CD4-positive, alpha-beta memory T cell (primary cell): ENCODE results near the gene CRTAP. TPM values are rescaled to one million over a fixed set of nuclear protein-coding genes. Genes with fewer than 3 reads are reported as not detected.
"Not testable (repeated sequence)": the region's sequence is repeated elsewhere in the genome, so short reads cannot be mapped to it uniquely, and the experiment has no call there.

ENCODE experiments used
- CTCF ChIA-PET: fragments of 350-600 bp; sonication (Branson Sonifier 250); formaldehyde crosslinking; loops from one replicate; lab custom pipeline; 2021; ENCODE audit warnings: inconsistent platforms; ENCODE audit not compliant: partially characterized antibody; lab: Charles Lee
- POLR2A ChIA-PET: fragments of 350-600 bp; sonication (Branson Sonifier 250); formaldehyde crosslinking; loops from one replicate; lab custom pipeline; 2021; ENCODE audit not compliant: partially characterized antibody; lab: Charles Lee
- DNase-seq, 5 donors: peaks; one replicate each; pipeline versions ENCODE4 v3.0.0 to v3.0.0-alpha.2; 2020 to 2022; ENCODE audit warnings: mixed read lengths in 1 of 5
- H3K27ac ChIP-seq: one replicate; pipeline ENCODE4 v1.7.0; 2013; ENCODE audit warnings: low read depth, low read length
- H3K27me3 ChIP-seq: 2 replicates; pipeline ENCODE4 v1.7.0; 2013; ENCODE audit warnings: mild to moderate bottlenecking, low read length, moderate library complexity; ENCODE audit not compliant: insufficient read depth
- H3K36me3 ChIP-seq: 2 replicates; pipeline ENCODE4 v1.7.0; 2013; ENCODE audit warnings: mild to moderate bottlenecking, low read length, moderate library complexity; ENCODE audit not compliant: insufficient read depth
- H3K4me1 ChIP-seq: 2 replicates; pipeline ENCODE4 v1.7.0; 2013; ENCODE audit warnings: mild to moderate bottlenecking, low read length, moderate library complexity; ENCODE audit not compliant: insufficient read depth
- H3K4me3 ChIP-seq, 2 donors: one replicate each; pipeline ENCODE4 v1.7.0; 2013; ENCODE audit warnings: low read length in 2 of 2, mild to moderate bottlenecking in 1 of 2
- H3K9me3 ChIP-seq, 2 donors: one replicate each; pipeline ENCODE4 v1.7.0; 2013; ENCODE audit warnings: low read length in 2 of 2, control low read depth in 1 of 2; ENCODE audit not compliant: control insufficient read depth in 1 of 2
- H3K27ac Mint-ChIP-seq, 7 donors: one replicate each; pipeline ENCODE4 v1.8.0; 2020 to 2021; ENCODE audit warnings: mixed read lengths in 7 of 7, mild to moderate bottlenecking in 6 of 7, inconsistent platforms in 3 of 7, moderate library complexity in 3 of 7
- H3K27me3 Mint-ChIP-seq, 2 donors: one replicate each; pipeline ENCODE4 v1.8.0; 2020 to 2021; ENCODE audit warnings: mixed read lengths in 2 of 2
- H3K36me3 Mint-ChIP-seq, 2 donors: one replicate each; pipeline ENCODE4 v1.8.0; 2020 to 2021; ENCODE audit warnings: mixed read lengths in 2 of 2, inconsistent platforms in 1 of 2, mild to moderate bottlenecking in 1 of 2
- H3K4me1 Mint-ChIP-seq, 4 donors: one replicate each; pipeline ENCODE4 v1.8.0; 2020 to 2021; ENCODE audit warnings: mixed read lengths in 4 of 4, mild to moderate bottlenecking in 1 of 4
- H3K4me3 Mint-ChIP-seq, 8 donors: one replicate each; pipeline ENCODE4 v1.8.0; 2020 to 2021; ENCODE audit warnings: mixed read lengths in 8 of 8, mild to moderate bottlenecking in 7 of 8, moderate library complexity in 6 of 8, inconsistent platforms in 3 of 8
- H3K9me3 Mint-ChIP-seq, 8 donors: one replicate each; pipeline ENCODE4 v1.8.0; 2020 to 2021; ENCODE audit warnings: mixed read lengths in 8 of 8, mild to moderate bottlenecking in 5 of 8, inconsistent platforms in 3 of 8, moderate library complexity in 1 of 8
- intact Hi-C: fragments of 100-400 bp; cut with micrococcal nuclease; formaldehyde crosslinking; loops from one replicate; pipeline ENCODE4 v1.15.1; 2023
- polyA plus RNA-seq, 2 donors: library from polyadenylated mRNA; unstranded; fragments of 300-500 nt; fragmentation: Illumina TruSeq; gene quantifications; one replicate each; pipeline ENCODE4 v1.2.3, GENCODE V29; 2021
- total RNA-seq, 2 experiments: library from RNA; stranded (reverse); gene quantifications; one replicate each; pipeline ENCODE4 v1.2.3, GENCODE V29; 2021

The CRTAP gene
- total RNA-seq: 10 to 100 TPM; 75.4 to 84.4 TPM
- 100 to 1,000 TPM in 1 of 2 donors, 10 to 100 TPM in 1; 100.0 to 109 TPM for polyA plus RNA-seq

GRCh38 chr3:33113772-33114621 lies at the start of gene CRTAP:
TSS of gene CRTAP (plus strand) at chr3:33114014. CDS start at chr3:33114078, 64 bp downstream.
- Mint-ChIP-seq H3K27me3 (no peaks in the 10 kb centered on the region), H3K9me3 (no peaks in the 10 kb centered on the region), H3K4me3 (peak within 1 kb of the TSS; percentile 83 to 92 (median 89)), H3K36me3 (no peaks in the 10 kb centered on the region), H3K4me1 (peaks cover 32 to 65% (median 48%) of the 10 kb centered on the region in 4 donors), H3K27ac (peak within 1 kb of the TSS; percentile 75 to 94 (median 91))
- Histone ChIP-seq H3K4me3 (peak within 1 kb of the TSS; percentile 71 to 83), H3K9me3 (no peaks in the 10 kb centered on the region), H3K27me3 (no peaks in the 10 kb centered on the region), H3K27ac (peak within 1 kb of the TSS; percentile 55), H3K36me3 (no peaks in the 10 kb centered on the region), H3K4me1 (peaks cover 42% of the 10 kb centered on the region)
- DNase-seq: peak; percentile 85 to 88 (median 87)
- intact Hi-C loops: loop anchor here (1.0 to 10.0 kb wide), 6 partner anchors 17 to 683 kb away; partner anchors contain the start of genes CNOT10, GLB1, PDCD6IP and TMPPE
- POLR2A ChIA-PET: interaction anchor here (0.8 to 2.3 kb wide), 15 partner anchors 9 to 723 kb away, joined by 3 to 39 read pairs (median 3); partner anchors contain the start of genes CNOT10, GLB1, TMPPE and UBP1
- CTCF ChIA-PET: interaction anchor here (0.8 to 2.6 kb wide), 6 partner anchors 8 to 325 kb away, joined by 3 to 10 read pairs (median 6); no protein-coding TSS in a partner anchor

GRCh38 chr3:33064929-33065328 lies 48.9 kb upstream of the CRTAP start:
- peaks cover 25 to 39% of the 10 kb centered on the region in 2 donors for H3K36me3 Mint-ChIP-seq
- peaks cover 76% of the 10 kb centered on the region for H3K4me1 ChIP-seq
- H3K27ac ChIP-seq: no peak overlapping the region
- ChIA-PET CTCF (interaction anchor here (1.0 to 17.3 kb wide), 7 partner anchors 9 to 115 kb away, joined by 5 to 402 read pairs (median 26); partner anchors contain the start of gene CCR4), POLR2A (interaction anchor here (0.6 to 23.3 kb wide), 5 partner anchors 26 to 113 kb away, joined by 3 to 687 read pairs (median 5); partner anchors contain the start of gene CCR4)
- H3K4me3 ChIP-seq: no peak overlapping the region
- peak overlapping the region in 4 of 8 donors; percentile 47 to 75 (median 48) for H3K4me3 Mint-ChIP-seq
- peaks cover 8% of the 10 kb centered on the region for H3K36me3 ChIP-seq
- no peaks in the 10 kb centered on the region for H3K27me3 Mint-ChIP-seq
- H3K4me1 Mint-ChIP-seq: peaks cover 60 to 89% (median 73%) of the 10 kb centered on the region in 4 donors
- intact Hi-C loops: loop anchor here (1.0 kb wide), 3 partner anchors 34 to 118 kb away; partner anchors contain the start of gene CCR4
- H3K27ac Mint-ChIP-seq: peak overlapping the region; percentile 21 to 97 (median 80)
- peak in 2 of 5 donors; percentile 37 to 43 for DNase-seq
- no peaks in the 10 kb centered on the region for H3K27me3 ChIP-seq
- H3K9me3 Mint-ChIP-seq: peaks cover 0 to 1% (median 0%) of the 10 kb centered on the region in 8 donors
- no peaks in the 10 kb centered on the region for H3K9me3 ChIP-seq

GRCh38 chr3:33067484-33067883 lies 46.3 kb upstream of the CRTAP start:
- ChIA-PET POLR2A (interaction anchor here (1.0 to 6.2 kb wide), 5 partner anchors 21 to 120 kb away, joined by 3 to 64 read pairs (median 4); partner anchors contain the start of gene CCR4), CTCF (interaction anchor here (0.7 to 17.3 kb wide), 7 partner anchors 22 to 307 kb away, joined by 3 to 402 read pairs (median 5); partner anchors contain the start of gene CCR4)
- Mint-ChIP-seq H3K9me3 (no peaks in the 10 kb centered on the region), H3K27ac (peak overlapping the region; percentile 15 to 93 (median 84)), H3K4me1 (peaks cover 51 to 89% (median 68%) of the 10 kb centered on the region in 4 donors), H3K4me3 (peak overlapping the region in 3 of 8 donors; percentile 31 to 61 (median 52)), H3K36me3 (peaks cover 23 to 42% of the 10 kb centered on the region in 2 donors), H3K27me3 (no peaks in the 10 kb centered on the region)
- Histone ChIP-seq H3K27me3 (no peaks in the 10 kb centered on the region), H3K4me1 (peaks cover 73% of the 10 kb centered on the region), H3K4me3 (no peak overlapping the region), H3K9me3 (no peaks in the 10 kb centered on the region), H3K27ac (no peak overlapping the region), H3K36me3 (peaks cover 8% of the 10 kb centered on the region)
- intact Hi-C loops: no loop called here
- peak; percentile 47 to 74 (median 59) for DNase-seq

- intact Hi-C loops: loop anchor here (2.0 to 5.0 kb wide), 2 partner anchors 53 to 302 kb away; no protein-coding TSS in a partner anchor
- not testable (repeated sequence) for H3K9me3 ChIP-seq, H3K4me3 ChIP-seq, H3K27ac ChIP-seq, H3K27me3 Mint-ChIP-seq, H3K27me3 ChIP-seq, DNase-seq, H3K9me3 Mint-ChIP-seq, H3K4me3 Mint-ChIP-seq, H3K36me3 ChIP-seq
- peaks cover 66% of the 10 kb centered on the region for H3K4me1 ChIP-seq
- Mint-ChIP-seq H3K36me3 (peaks cover 26 to 39% of the 10 kb centered on the region in 2 donors), H3K4me1 (peaks cover 38 to 77% (median 60%) of the 10 kb centered on the region in 4 donors), H3K27ac (peak overlapping the region; percentile 44 to 85 (median 72))
- CTCF ChIA-PET: interaction anchor here (0.9 to 17.3 kb wide), 14 partner anchors 9 to 303 kb away, joined by 3 to 402 read pairs (median 4); partner anchors contain the start of gene CCR4
- POLR2A ChIA-PET: interaction anchor here (1.1 to 7.0 kb wide), 8 partner anchors 9 to 119 kb away, joined by 3 to 64 read pairs (median 8); partner anchors contain the start of gene CCR4
These were observed 44.0 kb upstream of the CRTAP start for GRCh38 chr3:33069862-33070261.

GRCh38 chr3:33071181-33071580 lies 42.6 kb upstream of the CRTAP start:
- Mint-ChIP-seq H3K4me3 (peak overlapping the region in 6 of 8 donors; percentile 3 to 76 (median 36)), H3K27me3 (no peaks in the 10 kb centered on the region), H3K27ac (peak overlapping the region; percentile 54 to 91 (median 81)), H3K4me1 (peaks cover 36 to 70% (median 56%) of the 10 kb centered on the region in 4 donors), H3K9me3 (no peaks in the 10 kb centered on the region), H3K36me3 (peaks cover 24 to 38% of the 10 kb centered on the region in 2 donors)
- DNase-seq: peak in 1 of 5 donors; percentile 40
- ChIA-PET POLR2A (interaction anchor here (0.9 to 7.0 kb wide), 9 partner anchors 10 to 124 kb away, joined by 3 to 64 read pairs (median 6); partner anchors contain the start of gene CCR4), CTCF (interaction anchor here (0.7 to 17.3 kb wide), 11 partner anchors 10 to 302 kb away, joined by 3 to 402 read pairs (median 6); partner anchors contain the start of gene CCR4)
- no peak overlapping the region for H3K4me3 ChIP-seq
- no peaks in the 10 kb centered on the region for H3K9me3 ChIP-seq
- peaks cover 8% of the 10 kb centered on the region for H3K36me3 ChIP-seq
- intact Hi-C loops: loop anchor here (2.0 to 5.0 kb wide), 2 partner anchors 54 to 301 kb away; no protein-coding TSS in a partner anchor
- H3K4me1 ChIP-seq: peaks cover 57% of the 10 kb centered on the region
- no peaks in the 10 kb centered on the region for H3K27me3 ChIP-seq
- no peak overlapping the region for H3K27ac ChIP-seq

DNA sequence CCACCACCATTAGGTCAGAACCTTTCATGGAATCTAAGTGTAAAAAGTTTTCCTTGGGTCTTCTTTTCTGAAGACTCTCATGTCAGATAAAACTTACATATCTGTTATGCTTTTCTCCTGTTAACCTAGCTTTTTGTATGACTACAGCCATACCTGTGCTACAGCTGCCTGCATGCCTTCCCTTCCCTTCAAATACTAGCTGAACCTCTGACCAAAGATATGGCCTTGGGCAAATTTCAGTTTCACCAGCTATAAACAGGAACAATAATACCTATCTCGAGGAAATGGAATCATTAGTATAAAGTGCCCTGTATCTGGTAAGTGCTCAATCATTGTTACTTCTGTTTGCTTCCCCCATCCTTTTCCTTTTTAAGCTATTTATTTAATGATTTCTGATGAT lies 41.9 kb upstream of the CRTAP start:
- no peaks in the 10 kb centered on the region for H3K9me3 ChIP-seq
- intact Hi-C loops: loop anchor here (2.0 to 5.0 kb wide), 2 partner anchors 55 to 300 kb away; no protein-coding TSS in a partner anchor
- Mint-ChIP-seq H3K4me3 (peak overlapping the region in 4 of 8 donors; percentile 4 to 76 (median 16)), H3K4me1 (peaks cover 35 to 72% (median 55%) of the 10 kb centered on the region in 4 donors), H3K36me3 (peaks cover 25 to 40% of the 10 kb centered on the region in 2 donors), H3K9me3 (no peaks in the 10 kb centered on the region), H3K27me3 (no peaks in the 10 kb centered on the region), H3K27ac (peak overlapping the region; percentile 69 to 91 (median 81))
- H3K4me3 ChIP-seq: no peak overlapping the region
- no peaks in the 10 kb centered on the region for H3K27me3 ChIP-seq
- peaks cover 8% of the 10 kb centered on the region for H3K36me3 ChIP-seq
- no peak overlapping the region for H3K27ac ChIP-seq
- peaks cover 56% of the 10 kb centered on the region for H3K4me1 ChIP-seq
- no peak for DNase-seq
- CTCF ChIA-PET: interaction anchor here (0.7 to 17.3 kb wide), 8 partner anchors 8 to 122 kb away, joined by 3 to 402 read pairs (median 20); partner anchors contain the start of gene CCR4
- POLR2A ChIA-PET: interaction anchor here (1.0 to 7.0 kb wide), 4 partner anchors 11 to 121 kb away, joined by 3 to 64 read pairs (median 44); partner anchors contain the start of gene CCR4
